HG02642 (cell line): ENCODE results near the gene ESPL1.
"Not testable (repeated sequence)": the region's sequence is repeated elsewhere in the genome, so short reads cannot be mapped to it uniquely, and the experiment has no call there.

Source experiments
- ATAC-seq: cut with Tn5 transposase; IDR thresholded peaks from one replicate; pipeline ENCODE4 v1.9.1; 2021; ENCODE audit warnings: mild to moderate bottlenecking; ENCODE audit not compliant: unreplicated experiment, poor library complexity

Gene ESPL1

DNA sequence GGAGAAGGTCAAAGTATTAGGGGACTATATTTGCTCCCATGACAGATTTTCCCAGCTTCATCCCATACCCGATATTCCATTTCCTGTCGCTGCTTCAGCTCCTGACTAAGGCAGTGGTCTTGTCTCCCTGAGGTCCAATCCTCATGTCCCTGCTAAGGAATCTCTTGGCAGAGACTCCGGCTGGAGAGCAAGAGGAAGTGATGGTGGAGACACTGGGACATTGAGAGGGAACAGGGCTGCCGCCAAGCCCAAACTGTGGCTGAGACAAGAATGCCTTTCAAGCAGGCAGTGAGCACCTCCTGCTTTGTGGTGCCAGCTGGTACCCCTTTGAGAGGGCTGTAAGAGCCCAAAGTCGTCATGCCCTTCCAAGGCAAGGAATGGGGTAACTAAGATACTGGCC is 62.6 kb downstream of the ESPL1 start:
- ATAC-seq, result no peak

- ATAC-seq, result not testable (repeated sequence)
Observed at GRCh38 chr12:53332339-53332738, 64.2 kb downstream of the ESPL1 start.

DNA sequence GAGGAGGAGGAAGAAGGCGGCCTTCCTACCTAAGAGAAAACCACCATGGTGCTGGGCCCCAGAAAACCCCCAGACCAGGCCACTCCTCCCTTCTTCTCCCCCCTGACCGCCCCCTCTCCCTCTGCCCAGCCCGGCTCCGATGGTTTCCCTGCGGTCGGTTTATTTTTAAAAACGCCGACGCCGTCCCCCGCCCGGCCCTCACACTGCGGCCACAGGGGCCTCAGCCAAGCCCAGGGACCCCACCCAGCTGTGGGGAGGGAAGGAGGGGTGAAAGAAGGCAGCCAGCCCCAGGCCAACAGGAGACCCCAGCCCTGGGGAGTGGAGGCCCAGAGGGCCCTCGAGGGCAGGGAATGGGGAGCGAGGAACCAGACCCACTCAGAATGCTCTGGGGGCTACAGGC is 64.6 kb downstream of the ESPL1 start:
- no peak for ATAC-seq

GRCh38 chr12:53333289-53333688 is 65.2 kb downstream of the ESPL1 start:
- no peak for ATAC-seq

DNA sequence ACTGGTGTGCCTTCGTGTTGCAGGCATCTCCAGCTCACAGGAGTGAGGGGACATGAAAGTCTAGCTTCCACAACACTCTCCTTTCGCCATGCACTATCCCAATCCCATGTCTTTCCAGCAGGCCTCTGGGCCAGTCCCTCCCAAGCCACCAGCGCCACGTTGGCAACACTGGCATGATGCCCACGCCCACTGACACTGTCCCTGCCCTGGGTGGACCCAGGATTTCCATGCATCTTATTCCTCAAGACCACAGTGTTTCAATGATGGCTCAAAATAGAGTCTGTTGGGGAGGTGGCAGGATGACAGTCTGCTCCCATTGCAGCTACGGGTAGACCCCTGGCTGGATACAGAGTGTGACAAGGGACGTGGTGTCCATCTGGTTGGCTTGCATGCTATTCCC is 65.7 kb downstream of the ESPL1 start:
- ATAC-seq, result no peak

DNA sequence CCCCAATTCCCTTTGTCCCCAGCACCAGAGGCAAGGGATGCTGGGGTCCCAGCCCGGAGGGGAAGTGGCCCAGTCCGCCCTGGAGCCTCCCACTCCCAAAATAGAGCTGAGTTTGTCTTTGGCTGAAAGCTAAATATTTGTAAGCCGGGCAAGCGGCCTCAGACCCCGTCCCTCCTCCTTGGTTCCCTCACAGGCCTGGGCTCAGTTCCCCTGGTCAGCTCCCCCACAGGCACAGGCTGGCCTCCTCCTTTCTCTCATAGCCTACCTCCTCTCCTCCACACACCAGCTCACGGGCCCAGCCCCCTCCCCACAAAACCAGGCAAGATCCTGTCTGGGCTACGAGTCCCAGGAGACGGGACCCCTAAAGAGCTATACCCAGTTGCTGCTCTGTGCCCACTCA is 66.7 kb downstream of the ESPL1 start:
- no peak for ATAC-seq

DNA sequence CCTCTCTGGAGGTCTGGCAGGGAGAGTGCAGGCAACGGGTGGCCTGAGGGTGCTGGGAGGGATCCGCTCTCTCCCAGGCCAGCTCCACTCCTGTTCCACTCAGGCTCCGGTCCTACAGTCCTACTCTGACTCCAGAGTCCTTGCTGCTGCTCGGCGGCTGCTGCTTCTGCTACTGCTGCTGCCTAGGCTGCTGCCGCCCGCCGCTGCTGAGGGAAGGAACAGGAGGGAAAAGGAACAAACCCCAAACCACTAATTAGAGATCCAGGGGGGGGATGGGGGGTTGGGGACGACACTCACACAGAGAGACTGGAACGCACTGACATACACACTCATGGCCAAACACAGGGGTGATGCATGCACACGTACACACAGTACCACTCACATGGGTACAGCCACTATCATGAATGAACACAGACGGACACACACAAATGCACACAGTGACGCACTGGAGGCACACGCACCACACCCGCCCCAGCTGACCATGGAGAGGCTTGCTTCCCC is 68.1 kb downstream of the ESPL1 start, which contains the start of gene SP7:
Gene SP7 (minus strand): TSS at position 174 of the 501 bp plus-strand sequence. CDS start 708 bp downstream, outside the sequence.
- no peak for ATAC-seq

DNA sequence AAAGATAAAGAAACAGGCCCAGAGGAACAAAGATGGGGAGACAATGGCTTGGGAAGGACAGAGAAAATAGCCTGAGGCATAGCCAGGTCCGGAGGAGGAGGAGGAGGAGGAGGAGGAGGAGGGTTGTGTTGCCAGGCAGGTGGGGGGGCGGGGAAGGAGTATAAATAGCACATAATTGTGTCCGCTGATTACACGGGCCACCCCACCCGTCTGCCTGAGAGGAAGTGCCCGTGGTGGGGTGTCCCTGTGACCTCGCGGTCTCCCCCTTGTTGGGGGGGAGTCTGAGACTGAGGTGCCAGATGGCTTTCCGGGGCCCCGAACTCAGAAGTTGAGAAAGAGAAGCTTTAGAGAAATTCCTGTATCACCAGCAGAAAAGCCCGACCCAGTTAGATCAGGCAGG is 69.9 kb downstream of the ESPL1 start:
- ATAC-seq, result no peak

- no peak for ATAC-seq
Observed at GRCh38 chr12:53338916-53339315, 70.8 kb downstream of the ESPL1 start.

DNA sequence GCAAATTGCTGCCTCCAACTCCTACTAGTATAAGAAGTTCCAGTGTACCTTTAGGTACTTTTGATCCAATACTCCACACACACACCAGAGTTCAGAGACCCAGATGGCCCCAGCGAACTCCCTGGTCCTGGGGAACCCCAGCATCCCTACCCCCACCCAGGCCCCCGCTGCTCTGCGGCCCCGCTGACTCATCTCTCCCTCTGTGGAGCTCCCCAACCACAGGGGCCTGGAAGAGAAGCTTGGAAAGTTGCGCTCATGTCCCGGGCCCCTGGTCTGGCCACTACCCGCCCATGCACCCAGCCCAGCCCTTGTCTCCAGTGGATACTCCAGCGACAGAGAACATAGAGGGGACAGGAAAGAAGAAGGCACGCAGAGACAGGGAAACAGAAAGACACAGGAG is 72.3 kb downstream of the ESPL1 start:
- no peak for ATAC-seq
